K562 (cell line): ENCODE results near the gene TOR1A. TPM values are rescaled to one million over a fixed set of nuclear protein-coding genes. Genes with fewer than 3 reads are reported as not detected.

Experiments
- CBFA2T2 ChIP-seq: fragments of 450-650 bp; conservative IDR thresholded peaks from 2 replicates; pipeline ENCODE4 v1.6.1; 2017; ENCODE audit warnings: mild to moderate bottlenecking
- CBFB ChIP-seq: sonication (generic); formaldehyde crosslinking; IDR thresholded peaks from 2 replicates; pipeline ENCODE4 v1.4.0; 2020; ENCODE audit warnings: mild to moderate bottlenecking, missing genetic modification reagents
- HDAC1 ChIP-seq, 2 experiments: fragments of 450-650 bp; IDR thresholded peaks; 2 replicates each; pipeline ENCODE4 v1.6.1; 2016 to 2017; ENCODE audit warnings: inconsistent platforms in 1 of 2, mild to moderate bottlenecking in 1 of 2, moderate library complexity in 1 of 2
- JUNB ChIP-seq: fragments of 450-650 bp; formaldehyde crosslinking; conservative IDR thresholded peaks from 2 replicates; pipeline ENCODE4 v1.4.0; 2020; ENCODE audit warnings: mild to moderate bottlenecking
- KDM1A ChIP-seq, 2 experiments: fragments of 450-650 bp; IDR thresholded peaks; 2 replicates each; pipeline ENCODE4 v1.6.1; 2016; ENCODE audit warnings: mild to moderate bottlenecking in 2 of 2
- KLF10 ChIP-seq: fragments of 250-450 bp; sonication (Bioruptor Pico); IDR thresholded peaks from 2 replicates; pipeline ENCODE4 v1.6.1; 2021; ENCODE audit warnings: matching md5 sums
- NCOA4 ChIP-seq: fragments of 450-650 bp; IDR thresholded peaks from 2 replicates; pipeline ENCODE4 v1.6.1; 2018; ENCODE audit warnings: mild to moderate bottlenecking; ENCODE audit not compliant: partially characterized antibody
- POLR2G ChIP-seq: fragments of 200-400 bp; formaldehyde crosslinking; IDR thresholded peaks from 2 replicates; pipeline ENCODE4 v1.6.1; 2017; ENCODE audit warnings: low read depth, mild to moderate bottlenecking, antibody characterized with exemption, low read length, moderate library complexity
- RCOR1 ChIP-seq, 2 experiments: IDR thresholded peaks; 2 replicates each; pipeline ENCODE4 v1.6.1; 2012; ENCODE audit warnings: low read depth in 2 of 2, low read length in 2 of 2, borderline replicate concordance in 1 of 2, improper control_type of control experiment in 1 of 2
- TCF7L2 ChIP-seq: fragments of 150-350 bp; IDR thresholded peaks from 2 replicates; pipeline ENCODE4 v1.6.1; 2016; ENCODE audit warnings: low read depth, mild to moderate bottlenecking, low read length, moderate library complexity
- ZNF347 ChIP-seq: fragments of 450-650 bp; formaldehyde crosslinking; IDR thresholded peaks from 2 replicates; pipeline ENCODE4 v1.4.0; 2020; ENCODE audit warnings: low read depth, mild to moderate bottlenecking, moderate library complexity
- polyA plus RNA-seq, 8 experiments: library from polyadenylated mRNA; depleted of rRNA in 4 of 8; stranded (reverse) in 5 of 8; unstranded in 3 of 8; fragments of >200 nt; fragmentation: Nextera tagmentation in 2 of 8; fragmentation: Illumina TruSeq in 1 of 8; extraction: Ambion mirVana in 2 of 8; extraction: Trizol in 1 of 8; gene quantifications; 2 replicates each; pipeline versions ENCODE4 v1.2.1 to v1.2.3, GENCODE V29; 2011 to 2014; ENCODE audit warnings: inconsistent platforms in 1 of 8, missing spikeins in 1 of 8
- total RNA-seq, 7 experiments: library from RNA; depleted of rRNA in 6 of 7; stranded (reverse); fragments of >200 nt in 6 of 7; fragmentation: Illumina TruSeq in 2 of 7; extraction: Trizol in 2 of 7; gene quantifications; 2 replicates each; pipeline versions ENCODE4 v1.2.1 to v1.2.3, GENCODE V29; 2011 to 2021; ENCODE audit warnings: low replicate concordance in 1 of 7
- TF ChIP-seq, protein P1 (sequence below): fragments of 250-450 bp; sonication (Bioruptor Pico); IDR thresholded peaks from 2 replicates; pipeline ENCODE4 v1.9.0; 2021; ENCODE audit warnings: mild to moderate bottlenecking, inconsistent platforms
- TF ChIP-seq, protein P2 (sequence below), 2 experiments: fragments of 450-650 bp in 1 of 2; sonication (generic) in 1 of 2; formaldehyde crosslinking in 1 of 2; IDR thresholded peaks; 2 replicates each; pipeline versions ENCODE4 v1.7.1 to v1.9.0; 2016 to 2022; ENCODE audit warnings: inconsistent platforms in 1 of 2, mild to moderate bottlenecking in 1 of 2, missing genetic modification reagents in 1 of 2

Gene TOR1A
- total and polyA plus RNA-seq, 9 of the 15 experiments (the other 6 are each of a cell fraction or from before 2014, with no cell fraction given), result 4.5 to 85.8 (median 51.3) TPM

- TF ChIP-seq, protein P1, sequence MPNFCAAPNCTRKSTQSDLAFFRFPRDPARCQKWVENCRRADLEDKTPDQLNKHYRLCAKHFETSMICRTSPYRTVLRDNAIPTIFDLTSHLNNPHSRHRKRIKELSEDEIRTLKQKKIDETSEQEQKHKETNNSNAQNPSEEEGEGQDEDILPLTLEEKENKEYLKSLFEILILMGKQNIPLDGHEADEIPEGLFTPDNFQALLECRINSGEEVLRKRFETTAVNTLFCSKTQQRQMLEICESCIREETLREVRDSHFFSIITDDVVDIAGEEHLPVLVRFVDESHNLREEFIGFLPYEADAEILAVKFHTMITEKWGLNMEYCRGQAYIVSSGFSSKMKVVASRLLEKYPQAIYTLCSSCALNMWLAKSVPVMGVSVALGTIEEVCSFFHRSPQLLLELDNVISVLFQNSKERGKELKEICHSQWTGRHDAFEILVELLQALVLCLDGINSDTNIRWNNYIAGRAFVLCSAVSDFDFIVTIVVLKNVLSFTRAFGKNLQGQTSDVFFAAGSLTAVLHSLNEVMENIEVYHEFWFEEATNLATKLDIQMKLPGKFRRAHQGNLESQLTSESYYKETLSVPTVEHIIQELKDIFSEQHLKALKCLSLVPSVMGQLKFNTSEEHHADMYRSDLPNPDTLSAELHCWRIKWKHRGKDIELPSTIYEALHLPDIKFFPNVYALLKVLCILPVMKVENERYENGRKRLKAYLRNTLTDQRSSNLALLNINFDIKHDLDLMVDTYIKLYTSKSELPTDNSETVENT (CRISPR knock-in tag), result 0 out of 2 replicates have a peak, but pooled peaks have one; percentile 30
- TF ChIP-seq KLF10 (CRISPR knock-in tag), result no peak
- no peak for TF ChIP-seq JUNB (CRISPR knock-in tag)
- TF ChIP-seq CBFA2T2, result no peak
- no peak for TF ChIP-seq TCF7L2
- TF ChIP-seq POLR2G, result no peak
- TF ChIP-seq NCOA4, result no peak
- TF ChIP-seq, protein P2, sequence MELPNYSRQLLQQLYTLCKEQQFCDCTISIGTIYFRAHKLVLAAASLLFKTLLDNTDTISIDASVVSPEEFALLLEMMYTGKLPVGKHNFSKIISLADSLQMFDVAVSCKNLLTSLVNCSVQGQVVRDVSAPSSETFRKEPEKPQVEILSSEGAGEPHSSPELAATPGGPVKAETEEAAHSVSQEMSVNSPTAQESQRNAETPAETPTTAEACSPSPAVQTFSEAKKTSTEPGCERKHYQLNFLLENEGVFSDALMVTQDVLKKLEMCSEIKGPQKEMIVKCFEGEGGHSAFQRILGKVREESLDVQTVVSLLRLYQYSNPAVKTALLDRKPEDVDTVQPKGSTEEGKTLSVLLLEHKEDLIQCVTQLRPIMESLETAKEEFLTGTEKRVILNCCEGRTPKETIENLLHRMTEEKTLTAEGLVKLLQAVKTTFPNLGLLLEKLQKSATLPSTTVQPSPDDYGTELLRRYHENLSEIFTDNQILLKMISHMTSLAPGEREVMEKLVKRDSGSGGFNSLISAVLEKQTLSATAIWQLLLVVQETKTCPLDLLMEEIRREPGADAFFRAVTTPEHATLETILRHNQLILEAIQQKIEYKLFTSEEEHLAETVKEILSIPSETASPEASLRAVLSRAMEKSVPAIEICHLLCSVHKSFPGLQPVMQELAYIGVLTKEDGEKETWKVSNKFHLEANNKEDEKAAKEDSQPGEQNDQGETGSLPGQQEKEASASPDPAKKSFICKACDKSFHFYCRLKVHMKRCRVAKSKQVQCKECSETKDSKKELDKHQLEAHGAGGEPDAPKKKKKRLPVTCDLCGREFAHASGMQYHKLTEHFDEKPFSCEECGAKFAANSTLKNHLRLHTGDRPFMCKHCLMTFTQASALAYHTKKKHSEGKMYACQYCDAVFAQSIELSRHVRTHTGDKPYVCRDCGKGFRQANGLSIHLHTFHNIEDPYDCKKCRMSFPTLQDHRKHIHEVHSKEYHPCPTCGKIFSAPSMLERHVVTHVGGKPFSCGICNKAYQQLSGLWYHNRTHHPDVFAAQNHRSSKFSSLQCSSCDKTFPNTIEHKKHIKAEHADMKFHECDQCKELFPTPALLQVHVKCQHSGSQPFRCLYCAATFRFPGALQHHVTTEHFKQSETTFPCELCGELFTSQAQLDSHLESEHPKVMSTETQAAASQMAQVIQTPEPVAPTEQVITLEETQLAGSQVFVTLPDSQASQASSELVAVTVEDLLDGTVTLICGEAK (IDR thresholded peaks at IDR 0.05), result 0 out of 2 replicates have a peak, but pooled peaks have one; percentile 21
- TF ChIP-seq, protein P2 (CRISPR knock-in tag; IDR thresholded peaks at IDR 0.05), result no peak
- TF ChIP-seq HDAC1 (IDR thresholded peaks at IDR 0.05), result 0 out of 4 replicates have a peak, but pooled peaks of 1 of the 2 experiments have one; percentile 25
- 0 out of 4 replicates have a peak, but pooled peaks of 1 of the 2 experiments have one; percentile 39 for TF ChIP-seq KDM1A (IDR thresholded peaks at IDR 0.05)
- TF ChIP-seq CBFB, result peak; percentile 73; the same call in 1 of the 2 replicates
- no peak for TF ChIP-seq ZNF347 (CRISPR knock-in tag)
- TF ChIP-seq RCOR1 (IDR thresholded peaks at IDR 0.05; ENCODE audit: borderline replicate concordance in 1 of 2, low read depth in 2 of 2, low read length in 2 of 2), result 0 out of 4 replicates have a peak, but pooled peaks of 1 of the 2 experiments have one; percentile 49
- TF ChIP-seq, all 486 proteins: peak for 15
Measured at GRCh38 chr9:129803676-129804060, 20.3 kb downstream of the TOR1A start (continued).
